ENCODE results near the gene TNS1.

The TNS1 gene

GRCh38 chr2:217834057-217834620, 168.7 kb downstream of the TNS1 start:
- DNase-seq (ENCODE audit: low read depth in 3 of 3) = no peak

GRCh38 chr2:217833439-217833838, 169.4 kb downstream of the TNS1 start:
- no peak for DNase-seq (ENCODE audit: low read depth in 3 of 3)

- no peak for DNase-seq (ENCODE audit: low read depth in 3 of 3)
Measured at GRCh38 chr2:217832987-217833386, 169.8 kb downstream of the TNS1 start.

- DNase-seq (ENCODE audit: low read depth in 3 of 3) = no peak
Measured at GRCh38 chr2:217832115-217832514, 170.7 kb downstream of the TNS1 start.

GRCh38 chr2:217831306-217831705, 171.5 kb downstream of the TNS1 start:
- no peak for DNase-seq (ENCODE audit: low read depth in 3 of 3)

- no peak for DNase-seq (ENCODE audit: low read depth in 3 of 3)
Measured at GRCh38 chr2:217830807-217831206, 172.0 kb downstream of the TNS1 start.

- no peak for DNase-seq (ENCODE audit: low read depth in 3 of 3)
Measured at GRCh38 chr2:217830061-217830460, 172.7 kb downstream of the TNS1 start.

GRCh38 chr2:217829420-217829819, 173.4 kb downstream of the TNS1 start:
- DNase-seq (ENCODE audit: low read depth in 3 of 3) = no peak

GRCh38 chr2:217828336-217828735, 174.5 kb downstream of the TNS1 start:
- no peak for DNase-seq (ENCODE audit: low read depth in 3 of 3)

GRCh38 chr2:217827430-217828201, 175.2 kb downstream of the TNS1 start:
- DNase-seq (ENCODE audit: low read depth in 3 of 3) = no peak

GRCh38 chr2:217826991-217827390, 175.8 kb downstream of the TNS1 start:
- DNase-seq (ENCODE audit: low read depth in 3 of 3) = no peak

GRCh38 chr2:217826520-217826919, 176.3 kb downstream of the TNS1 start:
- DNase-seq (ENCODE audit: low read depth in 3 of 3) = no peak

GRCh38 chr2:217825469-217826235, 177.1 kb downstream of the TNS1 start:
- DNase-seq (ENCODE audit: low read depth in 3 of 3) = no peak

GRCh38 chr2:217824223-217824622, 178.6 kb downstream of the TNS1 start:
- no peak for DNase-seq (ENCODE audit: low read depth in 3 of 3)

- DNase-seq (ENCODE audit: low read depth in 3 of 3) = no peak
Measured at GRCh38 chr2:217823626-217824025, 179.2 kb downstream of the TNS1 start.

GRCh38 chr2:217822296-217823252, 180.2 kb downstream of the TNS1 start:
- DNase-seq (ENCODE audit: low read depth in 3 of 3) = no peak

- no peak for DNase-seq (ENCODE audit: low read depth in 3 of 3)
Measured at GRCh38 chr2:217821536-217822147, 181.2 kb downstream of the TNS1 start.

GRCh38 chr2:217820904-217821303, 181.9 kb downstream of the TNS1 start:
- DNase-seq (ENCODE audit: low read depth in 3 of 3) = no peak

- no peak for DNase-seq (ENCODE audit: low read depth in 3 of 3)
Measured at GRCh38 chr2:217820091-217820819, 182.5 kb downstream of the TNS1 start.

- DNase-seq (ENCODE audit: low read depth in 3 of 3) = no peak
Measured at GRCh38 chr2:217818293-217818850, 184.4 kb downstream of the TNS1 start.

Data from stimulated activated CD4-positive, alpha-beta T cell treated with anti-CD3 and anti-CD28 coated beads, TNF-alpha, amount 100 ng/mL, for 48 hours (primary cell).